Measurements from ENCODE around the gene NOL4L.

DNA sequence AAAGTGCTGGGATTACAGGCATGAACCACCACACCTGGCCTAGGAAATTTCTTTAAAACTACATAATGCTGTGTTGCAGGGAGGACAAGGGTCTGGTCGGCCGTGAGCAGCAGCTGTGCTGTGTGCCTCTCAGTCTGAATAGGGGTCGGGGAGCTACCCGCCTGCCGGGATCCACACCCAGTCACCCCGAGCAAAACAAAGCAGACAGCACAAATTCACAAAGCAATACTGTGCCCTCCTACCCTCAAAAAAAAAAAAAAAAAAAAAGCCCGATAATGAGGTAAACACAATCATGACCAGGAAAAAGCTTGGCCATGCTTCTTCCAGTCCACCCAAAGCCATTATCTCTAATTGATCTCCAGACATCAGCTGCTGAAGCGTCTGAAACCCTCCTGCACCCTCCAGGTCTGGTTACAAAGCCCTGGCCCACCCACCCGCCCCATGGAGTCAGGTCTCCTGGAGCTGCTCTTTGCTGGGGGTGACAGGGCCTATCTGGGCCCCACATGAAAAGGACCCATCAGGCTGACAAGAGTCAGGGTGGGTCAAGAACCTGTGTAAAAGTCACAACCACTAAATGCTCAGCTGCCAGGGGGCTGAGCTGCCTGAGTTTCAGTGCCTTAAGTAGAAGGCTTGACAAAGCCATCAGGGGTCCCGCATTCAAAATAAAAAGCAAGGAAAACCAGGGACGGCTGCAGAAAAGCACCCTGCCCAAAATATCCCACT, 88.2 kb downstream of the NOL4L start:
- TF ChIP-seq, protein P1, sequence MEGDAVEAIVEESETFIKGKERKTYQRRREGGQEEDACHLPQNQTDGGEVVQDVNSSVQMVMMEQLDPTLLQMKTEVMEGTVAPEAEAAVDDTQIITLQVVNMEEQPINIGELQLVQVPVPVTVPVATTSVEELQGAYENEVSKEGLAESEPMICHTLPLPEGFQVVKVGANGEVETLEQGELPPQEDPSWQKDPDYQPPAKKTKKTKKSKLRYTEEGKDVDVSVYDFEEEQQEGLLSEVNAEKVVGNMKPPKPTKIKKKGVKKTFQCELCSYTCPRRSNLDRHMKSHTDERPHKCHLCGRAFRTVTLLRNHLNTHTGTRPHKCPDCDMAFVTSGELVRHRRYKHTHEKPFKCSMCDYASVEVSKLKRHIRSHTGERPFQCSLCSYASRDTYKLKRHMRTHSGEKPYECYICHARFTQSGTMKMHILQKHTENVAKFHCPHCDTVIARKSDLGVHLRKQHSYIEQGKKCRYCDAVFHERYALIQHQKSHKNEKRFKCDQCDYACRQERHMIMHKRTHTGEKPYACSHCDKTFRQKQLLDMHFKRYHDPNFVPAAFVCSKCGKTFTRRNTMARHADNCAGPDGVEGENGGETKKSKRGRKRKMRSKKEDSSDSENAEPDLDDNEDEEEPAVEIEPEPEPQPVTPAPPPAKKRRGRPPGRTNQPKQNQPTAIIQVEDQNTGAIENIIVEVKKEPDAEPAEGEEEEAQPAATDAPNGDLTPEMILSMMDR (optimal IDR thresholded peaks at IDR 0.05 in 1 of 3, IDR thresholded peaks at IDR 0.05 in 1 of 3, conservative IDR thresholded peaks at IDR 0.05 in 1 of 3; ENCODE audit: extremely low read depth in 1 of 3, insufficient read depth in 2 of 3, low read length in 3 of 3), result no peak
- TF ChIP-seq EZH2 (IDR thresholded peaks at IDR 0.05; ENCODE audit: low read length), result no peak

All from keratinocyte (primary cell).